ENCODE measurements around the gene OMP. TPM values are rescaled to one million over a fixed set of nuclear protein-coding genes. Genes with fewer than 3 reads are reported as not detected.

Gene OMP
- total and polyA plus RNA-seq, 2 of the 13 experiments (the other 11 are each of a cell fraction or from before 2014, with no cell fraction given), result not detected

DNA sequence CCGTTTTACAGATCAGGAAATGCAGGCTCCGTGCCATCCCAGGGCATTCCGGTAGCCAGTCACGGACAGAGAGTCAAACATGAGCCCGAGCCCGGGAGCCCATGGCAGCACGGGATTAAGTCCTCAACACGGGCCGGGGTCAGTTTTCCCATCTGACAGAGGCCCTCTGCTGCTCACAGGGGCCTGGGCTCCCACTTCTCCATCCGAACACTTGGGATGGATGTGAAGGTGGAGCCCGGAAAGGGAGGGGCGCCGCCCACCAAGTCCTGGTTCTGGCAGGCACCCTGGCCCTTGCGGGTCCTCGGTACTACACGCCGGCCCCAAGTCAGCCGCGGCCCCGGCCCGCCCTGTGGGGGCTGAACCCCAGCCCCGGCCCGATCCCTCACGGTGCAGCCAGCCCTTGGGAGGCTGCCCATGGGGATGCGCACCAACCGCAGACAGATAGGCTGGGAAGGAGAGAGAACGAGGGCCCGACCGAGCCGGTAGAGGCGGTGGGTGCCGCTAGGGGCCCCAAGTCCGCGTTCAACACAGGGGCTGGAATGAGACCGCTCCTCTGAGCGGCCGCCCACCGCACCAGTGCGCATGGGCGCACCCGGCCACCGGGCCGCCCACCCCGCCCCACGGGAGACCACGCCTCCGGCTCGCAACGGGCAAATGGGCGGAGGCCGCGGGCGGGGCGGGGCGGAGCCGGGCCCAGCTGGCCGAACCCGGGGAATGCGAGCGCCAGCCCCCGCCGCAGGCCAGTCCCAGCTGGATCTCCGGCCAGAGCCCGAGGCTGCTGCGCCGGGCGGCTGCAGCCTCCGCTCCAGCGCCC, 36.2 kb upstream of the OMP start, which contains the start of gene CAPN5 (continued):
- TF ChIP-seq, protein P1, sequence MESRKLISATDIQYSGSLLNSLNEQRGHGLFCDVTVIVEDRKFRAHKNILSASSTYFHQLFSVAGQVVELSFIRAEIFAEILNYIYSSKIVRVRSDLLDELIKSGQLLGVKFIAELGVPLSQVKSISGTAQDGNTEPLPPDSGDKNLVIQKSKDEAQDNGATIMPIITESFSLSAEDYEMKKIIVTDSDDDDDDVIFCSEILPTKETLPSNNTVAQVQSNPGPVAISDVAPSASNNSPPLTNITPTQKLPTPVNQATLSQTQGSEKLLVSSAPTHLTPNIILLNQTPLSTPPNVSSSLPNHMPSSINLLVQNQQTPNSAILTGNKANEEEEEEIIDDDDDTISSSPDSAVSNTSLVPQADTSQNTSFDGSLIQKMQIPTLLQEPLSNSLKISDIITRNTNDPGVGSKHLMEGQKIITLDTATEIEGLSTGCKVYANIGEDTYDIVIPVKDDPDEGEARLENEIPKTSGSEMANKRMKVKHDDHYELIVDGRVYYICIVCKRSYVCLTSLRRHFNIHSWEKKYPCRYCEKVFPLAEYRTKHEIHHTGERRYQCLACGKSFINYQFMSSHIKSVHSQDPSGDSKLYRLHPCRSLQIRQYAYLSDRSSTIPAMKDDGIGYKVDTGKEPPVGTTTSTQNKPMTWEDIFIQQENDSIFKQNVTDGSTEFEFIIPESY (CRISPR knock-in tag; IDR thresholded peaks at IDR 0.05), result no peak
- TF ChIP-seq, protein P2, sequence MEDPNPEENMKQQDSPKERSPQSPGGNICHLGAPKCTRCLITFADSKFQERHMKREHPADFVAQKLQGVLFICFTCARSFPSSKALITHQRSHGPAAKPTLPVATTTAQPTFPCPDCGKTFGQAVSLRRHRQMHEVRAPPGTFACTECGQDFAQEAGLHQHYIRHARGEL (CRISPR knock-in tag; IDR thresholded peaks at IDR 0.05), result no peak
- TF ChIP-seq XRCC5 (optimal IDR thresholded peaks at IDR 0.05; ENCODE audit: low read length) (no peak), ZNF83 (CRISPR knock-in tag; IDR thresholded peaks at IDR 0.05; ENCODE audit: borderline replicate concordance) (peak; percentile 16; the same call in 1 of the 2 replicates), TEAD2 (CRISPR knock-in tag; IDR thresholded peaks at IDR 0.05) (no peak), DNMT1 (CRISPR knock-in tag; IDR thresholded peaks at IDR 0.05) (peak; percentile 76), ZNF619 (CRISPR knock-in tag; IDR thresholded peaks at IDR 0.05) (no peak), ZBTB20 (CRISPR knock-in tag; IDR thresholded peaks at IDR 0.05; ENCODE audit: borderline replicate concordance, low read depth) (0 out of 2 replicates have a peak, but pooled peaks have one; percentile 19), ZNF75D (CRISPR knock-in tag; IDR thresholded peaks at IDR 0.05; ENCODE audit: borderline replicate concordance) (no peak), SMAD9 (CRISPR knock-in tag; IDR thresholded peaks at IDR 0.05) (peak; percentile 43; the same call in 1 of the 2 replicates), HNRNPK (IDR thresholded peaks at IDR 0.05; ENCODE audit: low read depth, low read length, poor library complexity, severe bottlenecking) (peak; percentile 88), HNRNPLL (IDR thresholded peaks at IDR 0.05; ENCODE audit: low read depth, low read length, poor library complexity, severe bottlenecking) (peak; percentile 60), EEA1 (CRISPR knock-in tag; IDR thresholded peaks at IDR 0.05; ENCODE audit: borderline replicate concordance) (peak; percentile 73; the same call in 1 of the 2 replicates)
- TF ChIP-seq, protein P3, sequence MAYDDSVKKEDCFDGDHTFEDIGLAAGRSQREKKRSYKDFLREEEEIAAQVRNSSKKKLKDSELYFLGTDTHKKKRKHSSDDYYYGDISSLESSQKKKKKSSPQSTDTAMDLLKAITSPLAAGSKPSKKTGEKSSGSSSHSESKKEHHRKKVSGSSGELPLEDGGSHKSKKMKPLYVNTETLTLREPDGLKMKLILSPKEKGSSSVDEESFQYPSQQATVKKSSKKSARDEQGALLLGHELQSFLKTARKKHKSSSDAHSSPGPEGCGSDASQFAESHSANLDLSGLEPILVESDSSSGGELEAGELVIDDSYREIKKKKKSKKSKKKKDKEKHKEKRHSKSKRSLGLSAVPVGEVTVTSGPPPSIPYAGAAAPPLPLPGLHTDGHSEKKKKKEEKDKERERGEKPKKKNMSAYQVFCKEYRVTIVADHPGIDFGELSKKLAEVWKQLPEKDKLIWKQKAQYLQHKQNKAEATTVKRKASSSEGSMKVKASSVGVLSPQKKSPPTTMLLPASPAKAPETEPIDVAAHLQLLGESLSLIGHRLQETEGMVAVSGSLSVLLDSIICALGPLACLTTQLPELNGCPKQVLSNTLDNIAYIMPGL (CRISPR knock-in tag; IDR thresholded peaks at IDR 0.05; ENCODE audit: borderline replicate concordance in 1 of 2, low read depth in 1 of 2), result peak; percentile 62 to 64; a peak in 3 of 4 replicates
- TF ChIP-seq, protein P4, sequence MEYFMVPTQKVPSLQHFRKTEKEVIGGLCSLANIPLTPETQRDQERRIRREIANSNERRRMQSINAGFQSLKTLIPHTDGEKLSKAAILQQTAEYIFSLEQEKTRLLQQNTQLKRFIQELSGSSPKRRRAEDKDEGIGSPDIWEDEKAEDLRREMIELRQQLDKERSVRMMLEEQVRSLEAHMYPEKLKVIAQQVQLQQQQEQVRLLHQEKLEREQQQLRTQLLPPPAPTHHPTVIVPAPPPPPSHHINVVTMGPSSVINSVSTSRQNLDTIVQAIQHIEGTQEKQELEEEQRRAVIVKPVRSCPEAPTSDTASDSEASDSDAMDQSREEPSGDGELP (IDR thresholded peaks at IDR 0.05; ENCODE audit: borderline replicate concordance, low read depth), result peak; percentile 89; the same call in 1 of the 2 replicates
- TF ChIP-seq, protein P5, sequence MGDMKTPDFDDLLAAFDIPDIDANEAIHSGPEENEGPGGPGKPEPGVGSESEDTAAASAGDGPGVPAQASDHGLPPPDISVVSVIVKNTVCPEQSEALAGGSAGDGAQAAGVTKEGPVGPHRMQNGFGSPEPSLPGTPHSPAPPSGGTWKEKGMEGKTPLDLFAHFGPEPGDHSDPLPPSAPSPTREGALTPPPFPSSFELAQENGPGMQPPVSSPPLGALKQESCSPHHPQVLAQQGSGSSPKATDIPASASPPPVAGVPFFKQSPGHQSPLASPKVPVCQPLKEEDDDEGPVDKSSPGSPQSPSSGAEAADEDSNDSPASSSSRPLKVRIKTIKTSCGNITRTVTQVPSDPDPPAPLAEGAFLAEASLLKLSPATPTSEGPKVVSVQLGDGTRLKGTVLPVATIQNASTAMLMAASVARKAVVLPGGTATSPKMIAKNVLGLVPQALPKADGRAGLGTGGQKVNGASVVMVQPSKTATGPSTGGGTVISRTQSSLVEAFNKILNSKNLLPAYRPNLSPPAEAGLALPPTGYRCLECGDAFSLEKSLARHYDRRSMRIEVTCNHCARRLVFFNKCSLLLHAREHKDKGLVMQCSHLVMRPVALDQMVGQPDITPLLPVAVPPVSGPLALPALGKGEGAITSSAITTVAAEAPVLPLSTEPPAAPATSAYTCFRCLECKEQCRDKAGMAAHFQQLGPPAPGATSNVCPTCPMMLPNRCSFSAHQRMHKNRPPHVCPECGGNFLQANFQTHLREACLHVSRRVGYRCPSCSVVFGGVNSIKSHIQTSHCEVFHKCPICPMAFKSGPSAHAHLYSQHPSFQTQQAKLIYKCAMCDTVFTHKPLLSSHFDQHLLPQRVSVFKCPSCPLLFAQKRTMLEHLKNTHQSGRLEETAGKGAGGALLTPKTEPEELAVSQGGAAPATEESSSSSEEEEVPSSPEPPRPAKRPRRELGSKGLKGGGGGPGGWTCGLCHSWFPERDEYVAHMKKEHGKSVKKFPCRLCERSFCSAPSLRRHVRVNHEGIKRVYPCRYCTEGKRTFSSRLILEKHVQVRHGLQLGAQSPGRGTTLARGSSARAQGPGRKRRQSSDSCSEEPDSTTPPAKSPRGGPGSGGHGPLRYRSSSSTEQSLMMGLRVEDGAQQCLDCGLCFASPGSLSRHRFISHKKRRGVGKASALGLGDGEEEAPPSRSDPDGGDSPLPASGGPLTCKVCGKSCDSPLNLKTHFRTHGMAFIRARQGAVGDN (CRISPR knock-in tag; IDR thresholded peaks at IDR 0.05), result peak; percentile 79
- TF ChIP-seq, protein P6, sequence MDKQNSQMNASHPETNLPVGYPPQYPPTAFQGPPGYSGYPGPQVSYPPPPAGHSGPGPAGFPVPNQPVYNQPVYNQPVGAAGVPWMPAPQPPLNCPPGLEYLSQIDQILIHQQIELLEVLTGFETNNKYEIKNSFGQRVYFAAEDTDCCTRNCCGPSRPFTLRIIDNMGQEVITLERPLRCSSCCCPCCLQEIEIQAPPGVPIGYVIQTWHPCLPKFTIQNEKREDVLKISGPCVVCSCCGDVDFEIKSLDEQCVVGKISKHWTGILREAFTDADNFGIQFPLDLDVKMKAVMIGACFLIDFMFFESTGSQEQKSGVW (CRISPR knock-in tag; IDR thresholded peaks at IDR 0.05; ENCODE audit: borderline replicate concordance), result no peak

Data from HepG2 (cell line).